HG02763 (cell line): ENCODE results near the gene CHD5.
"Not testable (repeated sequence)": the region's sequence is repeated elsewhere in the genome, so short reads cannot be mapped to it uniquely, and the experiment has no call there.

Experiments
- ATAC-seq: cut with Tn5 transposase; IDR thresholded peaks from one replicate; pipeline ENCODE4 v1.9.1; 2021; ENCODE audit warnings: mild to moderate bottlenecking, moderate library complexity; ENCODE audit not compliant: unreplicated experiment

Gene CHD5

GRCh38 chr1:6070450-6070974, 109.6 kb downstream of the CHD5 start:
- no peak for ATAC-seq

DNA sequence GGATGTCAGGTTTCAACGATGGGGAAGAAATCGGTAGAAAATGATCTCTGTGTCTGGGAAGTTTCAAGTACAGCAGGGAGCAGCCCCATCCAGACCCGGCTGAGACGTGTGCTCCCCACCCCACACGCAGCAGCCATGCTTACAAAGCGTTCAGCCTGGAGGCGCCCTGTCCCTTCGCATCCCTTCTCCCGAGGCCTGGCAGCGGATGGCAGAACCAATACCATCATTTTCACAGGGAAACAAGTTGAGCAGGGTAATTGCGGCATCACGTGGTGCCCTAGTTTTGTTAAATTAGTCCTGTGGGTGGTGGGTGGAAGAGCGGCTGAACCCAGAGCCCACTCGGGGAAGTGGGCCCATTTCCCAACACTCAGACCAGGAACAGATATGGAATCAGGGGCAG, 110.5 kb downstream of the CHD5 start:
- ATAC-seq, result no peak

- ATAC-seq, result no peak
Observed at GRCh38 chr1:6068932-6069331, 111.2 kb downstream of the CHD5 start.

- ATAC-seq, result no peak
Observed at GRCh38 chr1:6068073-6068472, 112.0 kb downstream of the CHD5 start.

- no peak for ATAC-seq
Observed at GRCh38 chr1:6066680-6067079, 113.4 kb downstream of the CHD5 start.

DNA sequence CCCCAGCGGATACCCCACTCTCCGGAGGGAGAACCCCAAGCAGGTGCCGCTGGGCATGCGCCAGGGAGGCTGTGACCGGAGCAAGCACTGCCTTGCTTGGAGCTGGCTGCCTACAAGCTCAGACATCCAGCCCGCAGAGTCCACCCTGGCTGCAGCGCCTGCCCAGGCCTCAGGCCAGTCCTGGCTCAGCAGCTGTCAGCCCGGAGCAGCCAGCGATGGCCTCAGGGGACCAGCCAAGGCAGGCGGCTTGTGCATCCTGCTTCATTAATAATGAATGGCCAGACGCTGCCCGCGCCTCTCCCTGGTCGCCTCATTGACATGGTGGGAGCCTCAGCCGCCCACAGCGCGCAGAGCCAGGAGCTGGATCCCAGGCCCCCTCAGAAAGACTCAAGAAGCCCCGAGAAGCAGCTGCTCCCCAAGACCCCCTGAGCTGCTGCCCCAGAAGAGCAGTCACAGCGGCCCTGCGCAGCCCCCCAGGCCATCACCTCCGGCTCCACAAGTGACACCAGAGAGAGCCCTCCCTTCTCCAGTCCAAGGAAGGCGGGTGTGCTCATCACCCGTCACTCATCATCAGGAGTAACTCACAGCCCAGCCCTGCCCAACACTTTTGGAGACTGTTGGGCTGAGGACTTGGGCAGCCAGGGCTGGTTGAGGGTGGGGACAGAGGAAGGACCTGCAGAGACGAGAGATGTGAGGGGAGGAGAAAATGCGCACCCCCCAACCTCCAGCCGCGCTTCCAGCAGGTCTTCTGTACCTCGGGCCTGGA, 114.8 kb downstream of the CHD5 start:
- ATAC-seq, result no peak

DNA sequence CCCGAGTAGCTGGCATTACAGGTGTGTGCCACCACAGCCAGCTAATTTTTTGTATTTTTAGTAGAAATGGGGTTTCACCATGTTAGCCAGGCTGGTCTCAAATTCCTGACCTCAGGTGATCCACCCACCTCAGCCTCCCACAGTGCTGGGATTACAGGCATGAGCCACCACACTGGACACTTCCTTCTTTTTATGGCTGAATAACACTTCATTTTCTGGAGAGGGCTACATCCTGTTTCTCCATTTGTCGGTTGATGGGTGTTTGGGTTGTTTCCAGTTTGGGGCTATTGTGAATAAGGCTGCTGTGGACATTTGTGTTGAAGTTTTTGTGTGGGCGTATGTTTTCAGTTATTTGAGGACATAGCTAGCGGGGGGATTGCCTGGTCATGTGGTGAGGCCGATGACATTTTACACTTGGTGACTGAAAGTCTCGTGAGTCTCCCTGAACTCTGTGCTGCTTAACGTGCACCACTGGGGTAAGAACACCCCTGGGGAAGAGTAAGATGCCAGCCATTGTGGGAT, 116.5 kb downstream of the CHD5 start:
- ATAC-seq, result not testable (repeated sequence)

DNA sequence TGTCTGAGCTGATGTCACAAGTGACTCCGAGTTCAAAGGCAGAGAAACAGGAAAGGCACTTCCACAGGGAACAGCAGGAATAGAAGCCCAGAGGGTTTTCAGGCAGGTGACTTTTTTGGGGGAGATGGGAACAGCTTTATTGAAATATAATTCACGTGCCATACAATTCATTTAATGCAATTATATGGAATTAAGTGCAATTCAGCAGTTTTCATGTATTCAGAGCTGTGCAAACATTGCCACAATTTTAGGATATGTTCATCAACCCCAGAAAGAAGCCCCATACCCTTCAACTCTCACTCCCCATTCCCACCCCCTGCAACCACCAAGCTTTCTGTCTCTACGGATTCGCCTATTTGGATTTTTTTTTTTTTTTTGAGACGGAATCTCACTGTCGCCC, 117.5 kb downstream of the CHD5 start:
- no peak for ATAC-seq

DNA sequence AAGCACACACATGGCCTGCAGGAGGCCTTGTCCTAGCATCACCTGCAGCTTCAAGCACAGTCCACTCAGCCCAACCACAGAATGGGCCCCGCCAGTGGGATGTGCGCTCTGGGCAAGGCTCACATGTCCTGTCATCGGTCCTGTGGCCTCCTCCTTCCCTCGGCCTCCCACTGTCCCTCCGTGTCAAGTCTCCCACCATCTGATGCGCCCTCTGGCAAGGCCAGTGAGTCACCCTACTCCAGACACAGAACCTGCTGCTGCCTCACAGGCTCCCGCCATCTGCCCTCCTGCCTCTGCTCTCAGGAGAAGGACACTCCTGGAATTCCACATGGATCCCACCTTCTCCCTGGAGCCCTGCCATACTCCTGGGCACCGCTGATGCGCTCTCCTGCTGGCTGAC, 120.3 kb downstream of the CHD5 start:
- ATAC-seq, result no peak

GRCh38 chr1:6057170-6057845, 122.8 kb downstream of the CHD5 start:
- no peak for ATAC-seq

DNA sequence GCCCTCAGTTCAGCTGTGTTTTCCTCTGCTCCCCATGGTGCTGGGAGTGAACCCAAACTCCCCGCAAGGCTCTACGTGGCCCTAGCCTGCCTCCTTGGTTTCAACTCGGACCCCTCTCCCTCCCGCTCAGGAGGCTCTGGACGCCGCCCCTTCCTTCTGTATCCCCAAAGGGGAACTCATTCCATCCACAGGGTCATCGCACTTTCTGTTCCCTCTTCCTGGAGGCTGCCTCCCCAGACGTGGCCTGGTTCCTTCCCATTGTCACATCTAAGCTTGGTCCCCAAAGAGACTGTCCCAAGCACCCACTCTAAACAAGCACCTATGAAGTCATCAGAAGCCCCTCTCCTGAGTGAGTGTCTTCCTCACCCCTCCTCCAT, 123.6 kb downstream of the CHD5 start:
- ATAC-seq, result no peak

GRCh38 chr1:6054596-6054995, 125.5 kb downstream of the CHD5 start:
- no peak for ATAC-seq

- ATAC-seq, result no peak
Observed at GRCh38 chr1:6053206-6053546, 126.9 kb downstream of the CHD5 start.

DNA sequence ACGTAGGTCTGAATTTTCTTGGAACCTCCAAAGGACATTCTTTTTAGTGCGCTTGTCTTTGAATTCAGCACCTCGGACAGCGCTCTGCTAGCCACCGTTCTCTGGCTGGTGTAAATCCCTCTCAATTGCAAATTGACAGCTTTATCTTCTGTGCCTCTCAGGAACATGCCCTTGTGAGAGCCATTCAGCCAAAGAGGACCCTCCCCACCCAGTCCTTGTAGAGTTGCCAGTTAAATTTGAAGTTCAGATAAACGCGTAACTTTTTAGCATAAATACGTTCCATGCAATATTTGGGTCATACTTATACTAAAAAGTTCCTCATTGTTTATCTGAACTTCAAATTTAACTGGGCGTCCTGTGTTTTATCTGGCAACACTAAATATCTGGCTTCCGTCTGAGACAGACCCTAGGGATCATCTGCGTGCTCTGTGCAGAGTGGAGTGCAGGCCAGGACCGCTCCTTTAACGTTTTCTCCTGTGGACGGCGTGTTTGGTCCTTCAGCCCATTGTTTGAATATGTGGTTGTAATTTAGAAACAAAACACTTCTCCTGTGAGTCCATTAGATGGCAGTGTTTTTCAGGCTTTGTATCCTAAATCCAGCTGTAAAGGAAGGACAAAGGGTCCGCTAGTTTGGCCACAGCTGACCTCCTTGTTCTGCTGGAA, 127.4 kb downstream of the CHD5 start:
- no peak for ATAC-seq
